ENCODE data around the gene TRIM54. TPM values are rescaled to one million over a fixed set of nuclear protein-coding genes. Genes with fewer than 3 reads are reported as not detected.

The TRIM54 gene
- total RNA-seq, 1 experiment from 2014 or later: 2.0 TPM

DNA sequence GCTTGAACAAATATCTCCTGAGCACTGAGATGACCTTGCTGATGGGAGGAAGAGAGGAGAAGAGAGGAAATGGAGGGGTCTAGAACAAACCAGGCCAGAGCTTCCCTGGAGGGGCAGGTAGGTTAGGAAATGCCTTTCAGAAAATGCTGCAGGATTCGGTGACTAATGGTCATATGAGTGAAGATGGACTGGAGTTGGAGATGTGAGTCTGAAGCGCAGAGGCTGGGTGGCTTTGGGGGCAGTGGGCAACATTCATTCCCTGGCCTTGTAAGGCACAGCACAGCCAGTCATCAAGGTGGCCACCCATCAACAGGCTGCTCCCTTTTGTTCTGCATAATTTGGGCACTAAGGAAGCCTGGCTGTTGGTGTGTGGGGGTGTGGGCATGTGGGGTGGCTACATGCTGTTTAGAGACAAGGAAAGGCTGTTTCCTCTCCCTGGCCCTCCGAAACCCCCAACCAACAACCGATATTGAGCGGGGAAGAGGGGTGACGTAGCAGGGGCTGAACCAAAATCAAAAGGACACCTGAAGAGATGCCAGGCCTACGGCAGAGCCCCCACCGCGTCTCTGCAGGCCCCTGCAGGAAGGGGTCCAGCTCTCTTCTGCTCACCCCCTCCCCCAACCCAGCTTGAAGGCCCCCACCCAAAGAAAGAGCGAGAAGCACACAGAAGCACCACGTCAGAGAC lies 20.8 kb upstream of the TRIM54 start:
- H3K27me3 ChIP-seq (ENCODE audit: insufficient read depth, low read length): peaks cover 13% of the 10 kb centered on the region; the same call in 1 of the 2 replicates
- H2AFZ ChIP-seq (ENCODE audit: low read depth, low read length, poor library complexity, severe bottlenecking): no peak overlapping the region
- no peak for ATAC-seq
- peak overlapping the region; percentile 79 for H3K9ac ChIP-seq (ENCODE audit: low read length)
- peaks cover 0 to 2% of the 10 kb centered on the region in 2 experiments; a peak in 1 of 4 replicates for H3K36me3 ChIP-seq (ENCODE audit: control insufficient read depth in 1 of 2, insufficient read depth in 2 of 2, low read length in 2 of 2)
- BruUV-seq (replicated peaks): TSS peak; percentile 39
- H3K79me2 ChIP-seq (ENCODE audit: insufficient read depth, low read length): peaks cover 13% of the 10 kb centered on the region; the same call in 1 of the 2 replicates
- no peaks in the 10 kb centered on the region for H3K9me3 ChIP-seq (ENCODE audit: control insufficient read depth in 1 of 2, insufficient read depth in 1 of 2, low read depth in 1 of 2, low read length in 2 of 2)
- POLR2A ChIA-PET: interaction anchor here (0.5 kb wide), 1 partner anchor 101 kb away, joined by 3 read pairs; no protein-coding TSS in a partner anchor
- RAD21 ChIA-PET (ENCODE audit: low non-redundant PET in 1 of 2, low total read pairs in 2 of 2, uncharacterized antibody in 2 of 2, unreplicated experiment in 2 of 2): no interaction called here
- no peaks in the 10 kb centered on the region for H4K20me1 ChIP-seq (ENCODE audit: insufficient read depth)
- H3K4me1 ChIP-seq (ENCODE audit: control insufficient read depth in 1 of 2, insufficient read depth in 2 of 2, low read length in 2 of 2): peaks cover 19 to 37% of the 10 kb centered on the region in 2 experiments
- H3K4me2 ChIP-seq (ENCODE audit: low read length): peak overlapping the region; percentile 99
- CTCF ChIA-PET: interaction anchor here (1.6 kb wide), 1 partner anchor 42 kb away, joined by 6 read pairs; no protein-coding TSS in a partner anchor
- H3K27ac ChIP-seq (ENCODE audit: low read depth, low read length): no peak overlapping the region
- TF ChIP-seq ZFX (IDR thresholded peaks at IDR 0.05) (no peak), SIN3A (IDR thresholded peaks at IDR 0.05; ENCODE audit: low read depth) (no peak), RAD21 (IDR thresholded peaks at IDR 0.05; ENCODE audit: low read depth) (no peak), ZNF274 (IDR thresholded peaks at IDR 0.05; ENCODE audit: low read depth, low read length) (no peak), ELF1 (IDR thresholded peaks at IDR 0.05; ENCODE audit: borderline replicate concordance, low read depth) (no peak), SRF (IDR thresholded peaks at IDR 0.05; ENCODE audit: low read depth) (no peak), CBX3 (IDR thresholded peaks at IDR 0.05; ENCODE audit: low read depth) (no peak), EGR1 (IDR thresholded peaks at IDR 0.05; ENCODE audit: low read depth) (no peak), POLR2AphosphoS5 (IDR thresholded peaks at IDR 0.05; ENCODE audit: low read depth, low read length) (no peak), SP1 (IDR thresholded peaks at IDR 0.05; ENCODE audit: low read depth) (no peak)
- TF ChIP-seq, protein P1, sequence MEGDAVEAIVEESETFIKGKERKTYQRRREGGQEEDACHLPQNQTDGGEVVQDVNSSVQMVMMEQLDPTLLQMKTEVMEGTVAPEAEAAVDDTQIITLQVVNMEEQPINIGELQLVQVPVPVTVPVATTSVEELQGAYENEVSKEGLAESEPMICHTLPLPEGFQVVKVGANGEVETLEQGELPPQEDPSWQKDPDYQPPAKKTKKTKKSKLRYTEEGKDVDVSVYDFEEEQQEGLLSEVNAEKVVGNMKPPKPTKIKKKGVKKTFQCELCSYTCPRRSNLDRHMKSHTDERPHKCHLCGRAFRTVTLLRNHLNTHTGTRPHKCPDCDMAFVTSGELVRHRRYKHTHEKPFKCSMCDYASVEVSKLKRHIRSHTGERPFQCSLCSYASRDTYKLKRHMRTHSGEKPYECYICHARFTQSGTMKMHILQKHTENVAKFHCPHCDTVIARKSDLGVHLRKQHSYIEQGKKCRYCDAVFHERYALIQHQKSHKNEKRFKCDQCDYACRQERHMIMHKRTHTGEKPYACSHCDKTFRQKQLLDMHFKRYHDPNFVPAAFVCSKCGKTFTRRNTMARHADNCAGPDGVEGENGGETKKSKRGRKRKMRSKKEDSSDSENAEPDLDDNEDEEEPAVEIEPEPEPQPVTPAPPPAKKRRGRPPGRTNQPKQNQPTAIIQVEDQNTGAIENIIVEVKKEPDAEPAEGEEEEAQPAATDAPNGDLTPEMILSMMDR (IDR thresholded peaks at IDR 0.05 in 2 of 3, conservative IDR thresholded peaks at IDR 0.05 in 1 of 3; ENCODE audit: borderline replicate concordance in 1 of 3, insufficient read depth in 1 of 3, low read depth in 2 of 3, low read length in 2 of 3): no peak
- H3K4me3 ChIP-seq (replicated peaks in 1 of 2; ENCODE audit: low read depth in 1 of 2, low read length in 2 of 2): peak overlapping the region; percentile 73 to 84
- intact Hi-C loops (cut with micrococcal nuclease): loop anchor here (5.0 kb wide), 1 partner anchor 61 kb away; the partner anchor contains the start of gene MPV17
- no peak for DNase-seq (ENCODE audit: low read depth, low spot score)
- no peaks in the 10 kb centered on the region for H3K9me2 ChIP-seq (ENCODE audit: insufficient read depth)

All from HCT116 (cell line).